ENCODE results near the gene CGRRF1.

The CGRRF1 gene

DNA sequence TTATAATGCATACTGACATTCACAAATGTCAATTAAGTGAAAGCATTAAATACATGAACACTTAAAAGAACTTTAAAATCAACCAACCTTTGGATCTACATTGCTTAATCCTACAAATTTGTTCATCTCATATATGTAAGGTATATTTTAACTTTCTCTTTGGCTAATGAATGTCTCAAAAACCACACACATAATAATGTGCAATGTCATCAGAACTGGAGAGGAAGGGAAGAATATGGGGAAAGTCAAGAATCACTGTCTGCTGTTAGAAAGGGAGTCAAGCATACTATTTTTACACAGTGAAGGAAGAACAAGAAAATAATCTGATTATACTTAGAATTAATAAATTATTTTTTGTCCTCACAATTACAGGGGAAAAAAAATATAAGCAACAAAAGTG, 25.9 kb upstream of the CGRRF1 start:
- Mint-ChIP-seq H3K4me3 (peak overlapping the region; percentile 22), H3K4me1 (ENCODE audit: low read depth) (peaks cover 56% of the 10 kb centered on the region), H3K36me3 (peaks cover 4% of the 10 kb centered on the region), H3K27me3 (no peaks in the 10 kb centered on the region), H3K9me3 (ENCODE audit: low read depth) (no peaks in the 10 kb centered on the region), H3K27ac (peak overlapping the region; percentile 54)

- no peaks in the 10 kb centered on the region for H3K9me3 Mint-ChIP-seq (ENCODE audit: low read depth)
- H3K4me1 Mint-ChIP-seq (ENCODE audit: low read depth): peaks cover 74% of the 10 kb centered on the region
- peak overlapping the region; percentile 87 for H3K27ac Mint-ChIP-seq
- H3K27me3 Mint-ChIP-seq: no peaks in the 10 kb centered on the region
- peak overlapping the region; percentile 94 for H3K4me3 Mint-ChIP-seq
- H3K36me3 Mint-ChIP-seq: peaks cover 2% of the 10 kb centered on the region
Measured at GRCh38 chr14:54486685-54487084, 23.0 kb upstream of the CGRRF1 start.

- Mint-ChIP-seq H3K36me3 (peaks cover 2% of the 10 kb centered on the region), H3K4me3 (peak overlapping the region; percentile 94)
Measured at GRCh38 chr14:54487771-54488170, 21.9 kb upstream of the CGRRF1 start.

DNA sequence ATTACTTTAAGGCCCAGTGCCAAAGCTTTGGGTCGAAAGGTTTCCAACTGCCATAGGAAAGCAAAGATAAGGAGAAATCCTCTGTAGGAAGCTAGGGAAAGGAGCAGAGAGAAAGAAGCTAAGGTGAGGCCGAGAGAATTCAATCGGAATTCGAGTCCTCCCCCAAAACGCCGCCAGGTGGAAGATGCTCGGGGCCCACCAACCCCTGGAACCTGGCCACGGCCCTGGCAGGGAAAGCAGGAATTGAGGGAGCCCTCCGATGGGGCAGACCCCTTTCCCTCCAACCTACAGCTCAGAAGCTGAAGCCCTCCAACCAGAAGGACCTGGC, 21.4 kb upstream of the CGRRF1 start:
- Mint-ChIP-seq H3K4me3 (peak overlapping the region; percentile 94), H3K4me1 (ENCODE audit: low read depth) (peaks cover 65% of the 10 kb centered on the region), H3K27me3 (no peaks in the 10 kb centered on the region), H3K9me3 (ENCODE audit: low read depth) (no peaks in the 10 kb centered on the region), H3K36me3 (peaks cover 2% of the 10 kb centered on the region), H3K27ac (peak overlapping the region; percentile 87)

More at GRCh38 chr14:54487771-54488170, 21.9 kb upstream of the CGRRF1 start:
- Mint-ChIP-seq H3K27me3 (no peaks in the 10 kb centered on the region), H3K4me1 (ENCODE audit: low read depth) (peaks cover 69% of the 10 kb centered on the region), H3K9me3 (ENCODE audit: low read depth) (no peaks in the 10 kb centered on the region), H3K27ac (peak overlapping the region; percentile 87)

- Mint-ChIP-seq H3K27ac (peak within 1 kb of the TSS; percentile 96), H3K9me3 (ENCODE audit: low read depth) (no peaks in the 10 kb centered on the region), H3K27me3 (no peaks in the 10 kb centered on the region), H3K36me3 (peaks cover 2% of the 10 kb centered on the region), H3K4me1 (ENCODE audit: low read depth) (peaks cover 60% of the 10 kb centered on the region), H3K4me3 (peak within 1 kb of the TSS; percentile 97)
Measured at GRCh38 chr14:54488646-54489317, 20.9 kb upstream of the CGRRF1 start, which contains the start of gene GMFB. Gene GMFB, minus strand, starts transcription at chr14:54488980. Its CDS starts 53 bp downstream, at chr14:54488927.

GRCh38 chr14:54489318-54489683, 20.4 kb upstream of the CGRRF1 start:
- Mint-ChIP-seq H3K36me3 (no peaks in the 10 kb centered on the region), H3K4me1 (ENCODE audit: low read depth) (peaks cover 57% of the 10 kb centered on the region), H3K27me3 (no peaks in the 10 kb centered on the region), H3K9me3 (ENCODE audit: low read depth) (no peaks in the 10 kb centered on the region), H3K4me3 (peak overlapping the region; percentile 97), H3K27ac (peak overlapping the region; percentile 96)

GRCh38 chr14:54489731-54490444, 19.8 kb upstream of the CGRRF1 start:
- Mint-ChIP-seq H3K27ac (peak overlapping the region; percentile 96), H3K36me3 (no peaks in the 10 kb centered on the region), H3K9me3 (ENCODE audit: low read depth) (no peaks in the 10 kb centered on the region)

GRCh38 chr14:54490445-54491175, 19.1 kb upstream of the CGRRF1 start:
- Mint-ChIP-seq H3K9me3 (ENCODE audit: low read depth) (no peaks in the 10 kb centered on the region), H3K4me1 (ENCODE audit: low read depth) (peaks cover 43% of the 10 kb centered on the region), H3K36me3 (no peaks in the 10 kb centered on the region), H3K27me3 (no peaks in the 10 kb centered on the region), H3K27ac (peak overlapping the region; percentile 58), H3K4me3 (peak overlapping the region; percentile 97)

More at GRCh38 chr14:54489731-54490444, 19.8 kb upstream of the CGRRF1 start:
- Mint-ChIP-seq H3K4me1 (ENCODE audit: low read depth) (peaks cover 51% of the 10 kb centered on the region), H3K4me3 (peak overlapping the region; percentile 97), H3K27me3 (no peaks in the 10 kb centered on the region)

- Mint-ChIP-seq H3K27ac (no peak overlapping the region), H3K4me3 (no peak overlapping the region), H3K4me1 (ENCODE audit: low read depth) (peaks cover 21% of the 10 kb centered on the region), H3K36me3 (no peaks in the 10 kb centered on the region), H3K27me3 (peaks cover 3% of the 10 kb centered on the region), H3K9me3 (ENCODE audit: low read depth) (no peaks in the 10 kb centered on the region)
Measured at GRCh38 chr14:54493293-54493692, 16.4 kb upstream of the CGRRF1 start.

DNA sequence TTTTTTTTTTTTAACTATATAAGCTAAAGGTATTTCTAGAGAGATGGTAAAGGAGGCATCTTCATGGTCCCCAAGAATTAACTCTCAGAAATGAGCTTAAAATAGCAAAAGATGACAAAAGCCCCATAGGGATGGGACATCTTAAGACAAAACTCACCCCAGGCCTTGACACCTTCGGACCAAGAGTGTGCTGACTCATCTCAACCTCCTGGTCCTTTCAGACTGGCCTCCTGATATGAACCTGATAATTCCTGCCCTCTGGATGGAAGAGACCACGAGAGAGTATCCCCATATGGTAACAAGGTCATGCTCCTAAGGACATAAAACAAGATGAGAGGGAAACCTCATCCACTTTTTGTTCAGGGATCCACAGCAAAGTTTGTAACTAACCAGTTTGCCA, 12.5 kb upstream of the CGRRF1 start:
- Mint-ChIP-seq H3K36me3 (no peaks in the 10 kb centered on the region), H3K4me3 (no peak overlapping the region), H3K9me3 (ENCODE audit: low read depth) (no peaks in the 10 kb centered on the region), H3K27ac (no peak overlapping the region), H3K4me1 (ENCODE audit: low read depth) (peaks cover 4% of the 10 kb centered on the region), H3K27me3 (peaks cover 9% of the 10 kb centered on the region)

DNA sequence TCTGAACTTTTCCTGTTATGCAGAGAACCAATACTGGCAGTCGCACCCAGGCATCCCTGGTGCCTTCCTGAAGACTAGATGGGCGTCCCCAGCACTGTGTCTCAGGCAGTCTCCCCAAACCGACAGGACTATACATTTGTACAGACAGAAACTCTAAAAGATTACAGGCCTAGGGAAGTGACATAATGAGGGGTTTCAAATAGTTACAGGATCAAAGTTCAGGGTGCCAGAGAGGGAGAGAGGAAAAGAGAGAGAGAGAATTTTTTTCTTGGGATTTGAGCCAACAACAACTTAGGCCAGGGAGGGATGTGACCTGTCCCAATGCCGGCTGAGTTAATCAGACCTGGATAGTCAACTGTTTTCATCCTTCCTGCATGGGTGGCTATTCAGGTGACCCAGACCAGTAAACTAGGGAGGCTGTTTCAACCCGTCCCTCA, 11.6 kb upstream of the CGRRF1 start:
- H3K4me3 Mint-ChIP-seq: no peak overlapping the region
- no peaks in the 10 kb centered on the region for H3K9me3 Mint-ChIP-seq (ENCODE audit: low read depth)
- H3K36me3 Mint-ChIP-seq: no peaks in the 10 kb centered on the region
- H3K4me1 Mint-ChIP-seq (ENCODE audit: low read depth): peaks cover 2% of the 10 kb centered on the region
- peaks cover 9% of the 10 kb centered on the region for H3K27me3 Mint-ChIP-seq
- no peak overlapping the region for H3K27ac Mint-ChIP-seq

GRCh38 chr14:54498579-54498978, 11.1 kb upstream of the CGRRF1 start:
- H3K9me3 Mint-ChIP-seq (ENCODE audit: low read depth): no peaks in the 10 kb centered on the region
- no peak overlapping the region for H3K27ac Mint-ChIP-seq
- H3K36me3 Mint-ChIP-seq: no peaks in the 10 kb centered on the region

GRCh38 chr14:54500744-54501143, 9.0 kb upstream of the CGRRF1 start:
- Mint-ChIP-seq H3K4me3 (no peak overlapping the region), H3K27me3 (peaks cover 13% of the 10 kb centered on the region), H3K4me1 (ENCODE audit: low read depth) (peaks cover 2% of the 10 kb centered on the region), H3K36me3 (no peaks in the 10 kb centered on the region), H3K27ac (no peak overlapping the region), H3K9me3 (ENCODE audit: low read depth) (no peaks in the 10 kb centered on the region)

More at GRCh38 chr14:54498579-54498978, 11.1 kb upstream of the CGRRF1 start:
- H3K27me3 Mint-ChIP-seq: peaks cover 9% of the 10 kb centered on the region
- peaks cover 2% of the 10 kb centered on the region for H3K4me1 Mint-ChIP-seq (ENCODE audit: low read depth)
- H3K4me3 Mint-ChIP-seq: no peak overlapping the region

- Mint-ChIP-seq H3K4me1 (ENCODE audit: low read depth) (no peaks in the 10 kb centered on the region), H3K9me3 (ENCODE audit: low read depth) (no peaks in the 10 kb centered on the region), H3K4me3 (no peak overlapping the region), H3K27me3 (peaks cover 10% of the 10 kb centered on the region), H3K36me3 (no peaks in the 10 kb centered on the region), H3K27ac (no peak overlapping the region)
Measured at GRCh38 chr14:54501480-54501879, 8.2 kb upstream of the CGRRF1 start.

GRCh38 chr14:54502602-54503001, 7.1 kb upstream of the CGRRF1 start:
- H3K27me3 Mint-ChIP-seq: peaks cover 10% of the 10 kb centered on the region
- H3K4me3 Mint-ChIP-seq: no peak overlapping the region
- no peaks in the 10 kb centered on the region for H3K36me3 Mint-ChIP-seq
- H3K9me3 Mint-ChIP-seq (ENCODE audit: low read depth): no peaks in the 10 kb centered on the region
- H3K4me1 Mint-ChIP-seq (ENCODE audit: low read depth): no peaks in the 10 kb centered on the region
- H3K27ac Mint-ChIP-seq: no peak overlapping the region

Data from activated naive CD8-positive, alpha-beta T cell (primary cell).